SH-SY5Y (cell line): ENCODE results near the gene LHFPL3.

ENCODE experiments used
- GATA2 ChIP-seq: IDR thresholded peaks from 2 replicates; pipeline ENCODE4 v1.6.1; 2011; ENCODE audit warnings: mild to moderate bottlenecking, low read depth, low read length
- GATA3 ChIP-seq: IDR thresholded peaks from 2 replicates; pipeline ENCODE4 v1.6.1; 2011; ENCODE audit warnings: low read depth, mild to moderate bottlenecking, low read length, moderate library complexity

The LHFPL3 gene

DNA sequence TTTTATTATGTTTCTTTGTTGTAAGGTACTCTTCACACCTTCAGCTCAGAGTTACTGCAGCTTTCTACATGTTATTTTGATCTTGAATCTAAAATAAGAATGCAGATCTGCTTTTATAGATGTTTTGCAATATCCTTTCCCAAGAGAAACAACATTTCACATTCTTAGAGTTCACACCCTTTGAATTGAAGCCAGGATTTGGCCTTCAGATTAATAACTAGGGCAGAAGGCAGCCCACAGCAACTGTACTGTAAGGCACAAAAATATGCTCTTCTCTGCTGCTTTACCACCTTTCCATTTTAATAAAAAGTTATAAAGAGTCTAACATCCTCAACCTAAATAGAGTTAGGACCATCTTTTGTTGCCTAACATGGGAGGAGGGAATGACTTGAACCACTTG, 224.7 kb downstream of the LHFPL3 start:
- no peak for TF ChIP-seq GATA2
- no peak for TF ChIP-seq GATA3

GRCh38 chr7:104569751-104570150, 241.3 kb downstream of the LHFPL3 start:
- TF ChIP-seq GATA2 (no peak), GATA3 (no peak)

DNA sequence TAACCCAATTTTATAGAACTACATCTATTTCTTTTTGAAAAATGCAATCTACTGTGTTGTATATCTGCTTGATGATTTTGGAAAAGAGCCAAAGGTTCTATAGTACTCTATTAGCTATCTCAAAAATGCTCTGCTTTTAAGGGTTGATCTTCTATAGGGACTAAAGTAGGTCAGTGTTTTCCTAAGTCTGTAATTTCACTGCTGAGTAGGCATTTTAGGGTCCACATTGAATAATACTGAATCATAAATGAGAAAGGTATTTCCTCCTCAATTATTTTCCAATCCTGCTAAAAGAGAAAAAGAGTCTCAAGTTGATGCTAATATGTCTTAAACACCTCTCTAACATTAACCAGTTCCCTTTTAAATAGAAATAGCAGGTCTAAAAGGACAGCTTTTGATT, 244.2 kb downstream of the LHFPL3 start:
- TF ChIP-seq GATA2 (no peak), GATA3 (no peak)

GRCh38 chr7:104584620-104585019, 256.2 kb downstream of the LHFPL3 start:
- TF ChIP-seq GATA3 = no peak
- no peak for TF ChIP-seq GATA2

DNA sequence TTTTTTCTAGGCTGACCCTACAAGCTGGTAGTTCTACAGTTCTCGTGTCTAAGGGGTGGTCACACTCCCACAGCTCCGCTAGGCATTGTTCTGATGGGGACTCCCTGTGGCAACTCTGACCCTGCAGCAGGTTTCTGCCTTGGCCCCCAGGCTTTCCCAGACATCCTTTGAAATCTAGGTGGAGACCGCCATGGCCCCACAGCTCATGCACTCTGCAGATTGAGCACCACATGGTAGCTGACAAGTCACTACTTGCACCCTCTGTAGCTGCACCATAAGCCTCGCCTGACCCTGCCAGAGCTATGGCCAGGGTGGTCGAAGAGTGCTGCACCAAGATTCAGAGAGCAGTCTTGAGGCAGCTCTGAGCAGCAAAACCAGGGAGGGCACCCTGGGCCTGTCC, 275.6 kb downstream of the LHFPL3 start:
- TF ChIP-seq GATA2 (no peak), GATA3 (no peak)

- TF ChIP-seq GATA3 (no peak), GATA2 (no peak)
Observed at GRCh38 chr7:104604706-104605105, 276.3 kb downstream of the LHFPL3 start.

- TF ChIP-seq GATA2 (peak; percentile 63), GATA3 (0 out of 2 replicates have a peak, but pooled peaks have one; percentile 39)
Observed at GRCh38 chr7:104621321-104621720, 292.9 kb downstream of the LHFPL3 start.

- TF ChIP-seq GATA3 = no peak
- no peak for TF ChIP-seq GATA2
Observed at GRCh38 chr7:104625956-104626355, 297.6 kb downstream of the LHFPL3 start.

DNA sequence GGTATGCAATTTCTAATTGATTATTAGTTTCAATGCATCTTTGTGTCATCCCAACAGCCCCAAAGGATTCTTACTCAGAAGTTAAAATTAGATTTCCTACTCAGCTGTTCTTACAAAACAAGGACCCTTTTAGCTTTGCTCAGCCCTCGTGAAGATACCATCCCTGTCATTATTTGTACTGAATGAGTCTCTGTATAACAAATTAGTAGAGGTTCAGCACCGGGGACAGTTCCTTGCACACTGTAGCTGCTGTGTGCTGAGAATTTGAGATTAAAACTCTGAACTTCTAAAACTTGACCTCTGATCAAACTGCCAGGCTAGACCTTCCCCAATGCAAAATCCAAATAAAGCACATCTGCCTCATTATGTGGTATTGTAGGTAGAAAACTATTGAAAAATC, 299.1 kb downstream of the LHFPL3 start:
- TF ChIP-seq GATA2 (no peak), GATA3 (no peak)

GRCh38 chr7:104628017-104628416, 299.6 kb downstream of the LHFPL3 start:
- TF ChIP-seq GATA3 = peak; percentile 79
- peak; percentile 77 for TF ChIP-seq GATA2

GRCh38 chr7:104629408-104629807, 301.0 kb downstream of the LHFPL3 start:
- peak; percentile 57 for TF ChIP-seq GATA2
- TF ChIP-seq GATA3 = no peak; the same call in 1 of the 2 replicates

DNA sequence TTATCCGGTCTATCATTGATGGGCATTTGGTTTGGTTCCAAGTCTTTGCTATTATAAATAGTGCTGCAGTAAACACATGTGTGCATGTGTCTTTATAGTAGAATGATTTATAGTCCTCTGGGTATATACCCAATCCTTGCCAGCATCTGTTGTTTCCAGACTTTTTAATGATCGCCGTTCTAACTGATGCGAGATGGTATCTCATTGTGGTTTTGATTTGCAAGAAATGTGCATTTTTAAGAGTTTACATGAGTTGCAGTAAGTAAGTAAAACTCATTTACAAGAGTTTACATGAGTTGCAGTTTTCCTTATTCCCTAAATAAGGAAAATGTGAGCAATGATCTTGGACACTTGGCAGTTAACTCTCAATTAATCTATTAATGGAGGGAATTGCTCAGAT, 312.1 kb downstream of the LHFPL3 start:
- TF ChIP-seq GATA2 (no peak), GATA3 (no peak)

GRCh38 chr7:104642560-104642959, 314.2 kb downstream of the LHFPL3 start:
- TF ChIP-seq GATA2 (no peak), GATA3 (no peak)

- TF ChIP-seq GATA3 = no peak
- no peak for TF ChIP-seq GATA2
Observed at GRCh38 chr7:104643587-104644217, 315.3 kb downstream of the LHFPL3 start.

- TF ChIP-seq GATA2 (peak; percentile 33; the same call in 1 of the 2 replicates), GATA3 (no peak)
Observed at GRCh38 chr7:104650991-104651640, 322.7 kb downstream of the LHFPL3 start.
